Upper lobe of left lung (tissue), 6 donors: ENCODE data around the gene EIF4G3. TPM values are rescaled to one million over a fixed set of nuclear protein-coding genes. Genes with fewer than 3 reads are reported as not detected.
"Not testable (repeated sequence)": the region's sequence is repeated elsewhere in the genome, so short reads cannot be mapped to it uniquely, and the experiment has no call there.

Source experiments
- ATAC-seq, 2 donors: fragments of 200-7000 bp; cut with Tn5 transposase; one replicate each; pipeline ENCODE4 v1.9.1; 2022; ENCODE audit warnings: mild to moderate bottlenecking in 2 of 2, moderate library complexity in 2 of 2; ENCODE audit not compliant: low FRiP score in 2 of 2
- DNase-seq, 2 donors: peaks; one replicate each; pipeline ENCODE4 v3.0.0-alpha.2; 2019 to 2020
- H3K27ac ChIP-seq, 4 donors: fragments of 200-600 bp; sonication (generic); one replicate each; pipeline ENCODE4 v1.5.1; 2016 to 2019
- H3K27me3 ChIP-seq, 4 donors: fragments of 200-600 bp; sonication (generic); one replicate each; pipeline ENCODE4 v1.5.1; 2017 to 2019
- H3K36me3 ChIP-seq, 4 donors: fragments of 200-600 bp; sonication (generic); one replicate each; pipeline ENCODE4 v1.5.1; 2016 to 2019
- H3K4me1 ChIP-seq, 4 donors: fragments of 200-600 bp; sonication (generic); one replicate each; pipeline ENCODE4 v1.5.1; 2018 to 2019
- H3K4me3 ChIP-seq, 4 donors: fragments of 200-600 bp; sonication (generic); one replicate each; pipeline ENCODE4 v1.5.1; 2017 to 2019; ENCODE audit warnings: mild to moderate bottlenecking in 2 of 4, moderate library complexity in 1 of 4
- H3K9me3 ChIP-seq, 4 donors: fragments of 200-600 bp; sonication (generic); one replicate each; pipeline ENCODE4 v1.5.1; 2018 to 2019
- CTCF ChIP-seq, 6 experiments: fragments of 450-650 bp in 4 of 6; fragments of 200-600 bp in 2 of 6; sonication (generic) in 2 of 6; IDR thresholded peaks; one replicate each; pipeline ENCODE4 v1.5.1; 2016 to 2019; ENCODE audit warnings: antibody characterized with exemption in 6 of 6
- EP300 ChIP-seq, 4 donors: sonication (generic); formaldehyde crosslinking; IDR thresholded peaks; one replicate each; pipeline ENCODE4 v1.5.1; 2017; ENCODE audit warnings: antibody characterized with exemption in 4 of 4, control low read depth in 2 of 4
- POLR2A ChIP-seq, 4 donors: fragments of 450-650 bp; IDR thresholded peaks; one replicate each; pipeline ENCODE4 v1.5.1; 2016 to 2017; ENCODE audit warnings: antibody characterized with exemption in 4 of 4, mild to moderate bottlenecking in 2 of 4
- POLR2AphosphoS5 ChIP-seq, 2 donors: sonication (generic); formaldehyde crosslinking; IDR thresholded peaks; one replicate each; pipeline ENCODE4 v1.5.1; 2017; ENCODE audit warnings: antibody characterized with exemption in 2 of 2
- WGBS, 2 donors: methylation state at CpG; one replicate each; pipeline ENCODE4 v1.1.5; 2017 to 2018; 5-methylcytosine and 5-hydroxymethylcytosine counted together
- total RNA-seq, 6 donors: library from RNA; depleted of rRNA in 4 of 6; stranded (reverse); fragments of >200 nt in 4 of 6; gene quantifications; one replicate each; pipeline versions ENCODE4 v1.1.0 to v1.2.1, GENCODE V29; 2016 to 2021
- donor health status: DM: no; HTN: no; CAD: no; lungs with moderate emphysema.
- donor health status: DM: no; HTN: yes; CAD: no; lungs with severe emphysema.

The EIF4G3 gene
- total RNA-seq, 6 donors from 2014 or later: 23.7 to 75.4 (median 38.3) TPM

GRCh38 chr1:21192871-21193270 is 16.2 kb upstream of the EIF4G3 start:
- TF ChIP-seq POLR2A (IDR thresholded peaks at IDR 0.05) (no peak), CTCF (IDR thresholded peaks at IDR 0.05) (no peak)
- no peak overlapping the region for H3K27ac ChIP-seq
- peaks cover 4 to 15% (median 5%) of the 10 kb centered on the region in 4 donors for H3K4me1 ChIP-seq
- no peaks in the 10 kb centered on the region for H3K9me3 ChIP-seq
- 86 to 93% methylated on average over 4 of the region's 4 CpGs for WGBS, 2 donors
- H3K36me3 ChIP-seq: no peaks in the 10 kb centered on the region
- no peak for DNase-seq
- no peak overlapping the region for H3K4me3 ChIP-seq
- ATAC-seq: no peak
- no peaks in the 10 kb centered on the region for H3K27me3 ChIP-seq

DNA sequence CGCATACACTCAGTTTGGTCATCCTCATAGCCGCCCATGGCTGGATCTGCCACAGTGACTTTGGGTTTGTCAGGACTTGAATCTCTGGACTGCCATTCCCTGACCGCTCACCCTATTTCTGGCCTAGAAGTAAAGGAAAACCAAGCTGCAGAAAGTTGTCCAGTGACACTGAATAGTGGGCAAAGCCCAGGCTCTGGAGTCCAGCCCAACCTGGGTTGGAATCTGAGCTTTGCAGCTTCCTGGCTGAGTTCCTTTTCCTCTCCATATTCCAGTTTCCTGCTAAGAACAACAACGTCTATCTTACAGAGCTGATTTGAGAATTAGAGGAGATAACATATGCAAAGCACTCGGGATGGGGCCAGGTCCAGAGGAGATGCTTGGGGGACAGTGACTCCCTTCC is 15.6 kb upstream of the EIF4G3 start:
- Histone ChIP-seq H3K4me3 (no peak overlapping the region), H3K27ac (no peak overlapping the region), H3K27me3 (no peaks in the 10 kb centered on the region), H3K4me1 (peaks cover 4 to 15% (median 5%) of the 10 kb centered on the region in 4 donors), H3K36me3 (no peaks in the 10 kb centered on the region), H3K9me3 (no peaks in the 10 kb centered on the region)
- ATAC-seq (no peak), DNase-seq (no peak)
- 58 to 67% methylated on average over 5 of the region's 5 CpGs for WGBS, 2 donors
- TF ChIP-seq POLR2AphosphoS5 (IDR thresholded peaks at IDR 0.05) (no peak), EP300 (IDR thresholded peaks at IDR 0.05) (no peak), POLR2A (IDR thresholded peaks at IDR 0.05) (no peak), CTCF (IDR thresholded peaks at IDR 0.05) (no peak)

DNA sequence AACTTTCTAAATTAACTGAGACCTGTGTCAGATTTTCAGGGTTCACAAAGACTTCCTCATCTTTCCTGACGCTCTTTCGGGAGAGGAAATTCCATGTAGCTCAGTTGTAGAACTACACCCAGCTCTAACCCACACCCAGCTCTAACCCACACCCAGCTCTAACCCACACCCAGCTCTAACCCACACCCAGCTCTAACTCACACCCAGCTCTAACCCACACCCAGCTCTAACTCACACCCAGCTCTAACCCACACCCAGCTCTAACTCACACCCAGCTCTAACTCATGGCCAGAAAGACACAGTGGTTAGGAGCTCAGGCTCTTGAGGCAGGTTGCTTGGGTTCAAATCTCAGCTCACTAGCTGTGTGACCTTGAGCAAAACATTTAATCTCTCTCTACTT is 14.1 kb upstream of the EIF4G3 start:
- H3K4me1 ChIP-seq: peaks cover 4 to 15% (median 5%) of the 10 kb centered on the region in 4 donors
- not testable (repeated sequence) for ATAC-seq, H3K27ac ChIP-seq, DNase-seq, H3K36me3 ChIP-seq, H3K27me3 ChIP-seq, H3K4me3 ChIP-seq, H3K9me3 ChIP-seq
- WGBS, 2 donors: 23 to 35% methylated on average over 2 of the region's 2 CpGs

DNA sequence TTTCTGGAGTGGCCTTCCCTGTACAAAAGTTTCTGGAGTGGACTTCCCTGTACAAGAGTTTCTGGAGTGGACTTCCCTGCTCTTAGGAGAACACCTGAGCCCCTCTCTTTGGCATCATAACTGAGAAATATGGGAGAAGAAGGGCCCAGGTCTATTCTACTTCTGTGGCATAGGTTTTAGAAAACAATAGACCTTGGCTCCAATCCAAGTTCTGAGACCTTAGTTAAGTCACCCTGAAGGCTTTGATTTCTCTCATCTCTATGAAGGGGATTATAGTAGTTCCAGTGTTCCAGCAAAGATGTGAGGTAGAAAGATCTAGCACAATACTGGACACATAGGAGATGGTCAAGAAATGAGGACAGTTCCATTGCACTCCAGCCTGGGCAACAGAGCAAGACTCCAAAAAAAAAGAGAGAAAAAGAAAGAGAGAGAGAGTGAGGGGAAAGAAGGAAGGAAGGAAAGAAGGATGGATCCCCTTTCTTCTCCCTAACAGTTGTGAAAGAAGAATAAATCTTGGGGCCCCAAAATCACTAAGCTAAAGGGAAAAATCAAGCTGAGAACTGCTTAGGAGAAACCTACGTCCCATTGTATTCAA is 13.3 kb upstream of the EIF4G3 start:
- 91 to 95% methylated on average over 1 of the region's 1 CpG for WGBS, 2 donors
- no peaks in the 10 kb centered on the region for H3K27me3 ChIP-seq
- H3K27ac ChIP-seq: no peak overlapping the region
- ATAC-seq (no peak), DNase-seq (no peak)
- H3K36me3 ChIP-seq: no peaks in the 10 kb centered on the region
- TF ChIP-seq POLR2AphosphoS5 (IDR thresholded peaks at IDR 0.05) (no peak), CTCF (IDR thresholded peaks at IDR 0.05) (no peak), POLR2A (IDR thresholded peaks at IDR 0.05) (no peak), EP300 (IDR thresholded peaks at IDR 0.05) (no peak)
- no peak overlapping the region for H3K4me3 ChIP-seq
- peaks cover 3 to 12% (median 5%) of the 10 kb centered on the region in 4 donors for H3K4me1 ChIP-seq
- no peaks in the 10 kb centered on the region for H3K9me3 ChIP-seq

- Histone ChIP-seq H3K9me3 (no peaks in the 10 kb centered on the region), H3K4me1 (peaks cover 0 to 9% (median 5%) of the 10 kb centered on the region in 4 donors), H3K27ac (no peak overlapping the region), H3K36me3 (no peaks in the 10 kb centered on the region), H3K4me3 (no peak overlapping the region), H3K27me3 (no peaks in the 10 kb centered on the region)
- 60 to 71% methylated on average over 3 of the region's 3 CpGs for WGBS, 2 donors
- no peak for DNase-seq
- no peak for TF ChIP-seq EP300 (IDR thresholded peaks at IDR 0.05)
- no peak for TF ChIP-seq POLR2AphosphoS5 (IDR thresholded peaks at IDR 0.05)
- no peak for TF ChIP-seq CTCF (IDR thresholded peaks at IDR 0.05)
- TF ChIP-seq POLR2A (IDR thresholded peaks at IDR 0.05): no peak
- no peak for ATAC-seq
These were observed 12.7 kb upstream of the EIF4G3 start for GRCh38 chr1:21189421-21189820.
